ENCODE measurements around the gene ROGDI. TPM values are rescaled to one million over a fixed set of nuclear protein-coding genes. Genes with fewer than 3 reads are reported as not detected.

Gene ROGDI
- total and polyA plus RNA-seq, 8 donors, result 12.3 to 63.0 (median 13.7) TPM

GRCh38 chr16:4768549-4769305 is 33.7 kb downstream of the ROGDI start:
- Histone ChIP-seq H3K27ac (peak overlapping the region; percentile 72 to 89 (median 82)), H3K4me1 (peaks cover 0 to 18% (median 12%) of the 10 kb centered on the region in 3 donors), H3K36me3 (no peaks in the 10 kb centered on the region), H3K27me3 (no peaks in the 10 kb centered on the region), H3K4me3 (peak overlapping the region; percentile 37 to 93 (median 62)), H3K9me3 (no peaks in the 10 kb centered on the region)
- ATAC-seq (peak; percentile 90 to 95 (median 91)), DNase-seq (peak; percentile 95 to 98 (median 97)), FAIRE-seq (no peak)
- intact Hi-C loops (cut with DNase I), result no loop called here
- 2 to 3% methylated on average over 48 of the region's 48 CpGs for WGBS, 2 donors
- TF ChIP-seq CTCF (IDR thresholded peaks at IDR 0.05), result no peak

- FAIRE-seq (no peak), DNase-seq (peak in 1 of 6 donors; percentile 33), ATAC-seq (peak in 2 of 4 donors; percentile 4 to 30)
- WGBS, 2 donors, result 29 to 33% methylated on average over 17 of the region's 17 CpGs
- intact Hi-C loops (cut with DNase I), result no loop called here
- Histone ChIP-seq H3K4me3 (peak overlapping the region; percentile 37 to 93 (median 62)), H3K9me3 (no peaks in the 10 kb centered on the region), H3K27me3 (no peaks in the 10 kb centered on the region), H3K27ac (peak overlapping the region; percentile 72 to 89 (median 82)), H3K36me3 (no peaks in the 10 kb centered on the region), H3K4me1 (peaks cover 0 to 18% (median 12%) of the 10 kb centered on the region in 3 donors)
- TF ChIP-seq CTCF (IDR thresholded peaks at IDR 0.05), result no peak
These were observed 34.4 kb downstream of the ROGDI start for GRCh38 chr16:4767872-4768548.

GRCh38 chr16:4766875-4767628 is 35.4 kb downstream of the ROGDI start, which contains the start of gene ZNF500:
Gene ZNF500, minus strand, starts transcription at chr16:4767162. Its CDS starts 1,184 bp downstream, at chr16:4765978.
- H3K27ac ChIP-seq, result peak within 1 kb of the TSS; percentile 72 to 89 (median 82)
- peak within 1 kb of the TSS; percentile 73 to 99 (median 90) for H3K4me3 ChIP-seq
- H3K27me3 ChIP-seq, result no peaks in the 10 kb centered on the region
- FAIRE-seq (no peak), DNase-seq (peak; percentile 97 to 99 (median 98)), ATAC-seq (peak; percentile 86 to 95 (median 92))
- no peaks in the 10 kb centered on the region for H3K9me3 ChIP-seq
- no peak for TF ChIP-seq CTCF (IDR thresholded peaks at IDR 0.05)
- peaks cover 0 to 9% (median 0%) of the 10 kb centered on the region in 3 donors for H3K36me3 ChIP-seq
- intact Hi-C loops (cut with DNase I), result no loop called here
- 2 to 3% methylated on average over 66 to 72 of the region's 72 CpGs for WGBS, 2 donors
- H3K4me1 ChIP-seq, result peaks cover 0 to 18% (median 12%) of the 10 kb centered on the region in 3 donors

GRCh38 chr16:4765511-4766474 is 36.6 kb downstream of the ROGDI start:
- Histone ChIP-seq H3K36me3 (peaks cover 0 to 14% (median 3%) of the 10 kb centered on the region in 3 donors), H3K4me3 (peak overlapping the region; percentile 73 to 99 (median 90)), H3K27ac (no peak overlapping the region), H3K4me1 (peaks cover 0 to 18% (median 12%) of the 10 kb centered on the region in 3 donors), H3K27me3 (no peaks in the 10 kb centered on the region), H3K9me3 (no peaks in the 10 kb centered on the region)
- no peak for ATAC-seq
- DNase-seq, result no peak
- TF ChIP-seq CTCF (IDR thresholded peaks at IDR 0.05), result no peak
- WGBS, 2 donors, result 68 to 72% methylated on average over 26 of the region's 26 CpGs
- FAIRE-seq, result no peak
- intact Hi-C loops (cut with DNase I), result no loop called here

All from pancreas (tissue), 10 donors.